Muscle of leg (tissue), 11 donors: ENCODE measurements around the gene RECQL5. TPM values are rescaled to one million over a fixed set of nuclear protein-coding genes. Genes with fewer than 3 reads are reported as not detected.

Experiments used
- DNase-seq: peaks from one replicate; pipeline ENCODE4 v3.0.0; 2013
- H3K27ac ChIP-seq: one replicate; pipeline ENCODE4 v1.5.1; 2013; ENCODE audit warnings: mild to moderate bottlenecking, low read length, control low read depth
- H3K27me3 ChIP-seq: one replicate; pipeline ENCODE4 v1.6.1; 2013; ENCODE audit warnings: low read length; ENCODE audit not compliant: control insufficient read depth, insufficient read depth
- H3K36me3 ChIP-seq: one replicate; pipeline ENCODE4 v1.6.1; 2013; ENCODE audit warnings: low read length; ENCODE audit not compliant: control insufficient read depth, insufficient read depth
- H3K4me1 ChIP-seq: one replicate; pipeline ENCODE4 v1.6.1; 2013; ENCODE audit warnings: low read length; ENCODE audit not compliant: control insufficient read depth, insufficient read depth
- H3K4me3 ChIP-seq: one replicate; pipeline ENCODE4 v1.5.1; 2013; ENCODE audit warnings: low read length, control low read depth
- H3K9me3 ChIP-seq: replicated peaks from 2 replicates; pipeline ENCODE4 v1.6.1; 2013; ENCODE audit warnings: low read depth, low read length; ENCODE audit not compliant: control insufficient read depth
- WGBS: methylation state at CpG from one replicate; pipeline ENCODE4 v1.1.5; 2013; ENCODE audit warnings: missing lambda C conversion rate; ENCODE audit not compliant: insufficient coverage; 5-methylcytosine and 5-hydroxymethylcytosine counted together
- polyA plus RNA-seq, 8 donors: library from polyadenylated mRNA; unstranded; fragments of 120-200 nt; gene quantifications; one replicate each; pipeline versions ENCODE4 v1.2.1 to v1.2.3, GENCODE V29; 2013; ENCODE audit warnings: inconsistent platforms in 1 of 8, low replicate concordance in 1 of 8; ENCODE audit not compliant: insufficient read length in 8 of 8, insufficient read depth in 1 of 8
- total RNA-seq: library from RNA; stranded (reverse); fragments of 120-200 nt; gene quantifications from one replicate; pipeline ENCODE4 v1.2.4, GENCODE V29; 2013

The RECQL5 gene
- total and polyA plus RNA-seq, 9 donors: 12.0 to 20.8 (median 15.9) TPM

DNA sequence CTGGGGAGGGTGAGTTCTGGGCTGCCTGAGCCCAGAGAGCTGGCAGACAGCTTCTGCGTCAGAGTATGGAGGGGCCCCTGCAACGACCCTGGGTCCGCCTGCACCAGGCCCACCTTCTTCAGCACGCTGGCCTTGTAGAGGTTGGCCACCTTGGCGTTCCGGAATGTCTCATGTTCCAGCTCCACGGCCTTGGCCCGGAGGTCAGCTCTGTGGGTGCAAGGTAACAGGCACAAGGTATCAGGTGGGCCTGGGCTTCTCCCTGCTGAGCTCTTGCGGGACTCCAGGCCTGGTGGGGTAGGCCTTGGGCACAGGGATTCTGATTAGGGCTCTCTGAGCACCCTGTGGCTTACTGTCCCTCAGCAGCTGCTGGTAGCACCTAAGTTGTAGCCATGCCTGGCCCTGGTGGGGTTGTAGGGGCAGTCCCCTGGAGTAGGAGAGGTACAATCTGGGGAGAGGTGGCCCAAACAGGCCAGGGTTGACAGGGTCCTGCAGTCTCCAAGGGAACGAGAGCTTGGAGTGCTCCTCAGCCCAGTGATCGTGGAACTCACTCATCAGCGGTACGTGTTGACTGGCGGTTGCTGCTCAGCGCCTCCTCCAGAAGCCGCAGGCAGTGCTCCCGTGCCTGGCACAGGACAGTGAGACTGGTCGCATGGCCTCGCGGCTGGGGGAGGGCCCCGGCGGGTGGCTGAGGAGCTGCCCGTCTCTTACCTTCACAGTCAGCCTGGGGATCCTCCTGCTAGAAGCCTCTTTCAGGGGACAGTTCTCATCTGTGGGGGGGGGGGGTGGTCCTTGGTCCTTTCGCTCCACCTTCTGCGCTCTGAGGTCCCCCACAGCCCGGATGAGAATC is 36.7 kb downstream of the RECQL5 start:
- no peak for DNase-seq
- 87% methylated on average over 21 of the region's 26 CpGs for WGBS
- Histone ChIP-seq H3K4me1 (peaks cover 42% of the 10 kb centered on the region), H3K36me3 (peaks cover 53% of the 10 kb centered on the region), H3K27ac (no peak overlapping the region), H3K4me3 (no peak overlapping the region), H3K9me3 (no peaks in the 10 kb centered on the region), H3K27me3 (peaks cover 2% of the 10 kb centered on the region)

- H3K4me1 ChIP-seq: peaks cover 31% of the 10 kb centered on the region
- DNase-seq: no peak
- H3K4me3 ChIP-seq: no peak overlapping the region
- no peak overlapping the region for H3K27ac ChIP-seq
- H3K9me3 ChIP-seq: no peaks in the 10 kb centered on the region
- 65% methylated on average over 11 of the region's 14 CpGs for WGBS
- peaks cover 64% of the 10 kb centered on the region for H3K36me3 ChIP-seq
- H3K27me3 ChIP-seq: no peaks in the 10 kb centered on the region
These were observed 37.8 kb downstream of the RECQL5 start for GRCh38 chr17:75629157-75629556.

DNA sequence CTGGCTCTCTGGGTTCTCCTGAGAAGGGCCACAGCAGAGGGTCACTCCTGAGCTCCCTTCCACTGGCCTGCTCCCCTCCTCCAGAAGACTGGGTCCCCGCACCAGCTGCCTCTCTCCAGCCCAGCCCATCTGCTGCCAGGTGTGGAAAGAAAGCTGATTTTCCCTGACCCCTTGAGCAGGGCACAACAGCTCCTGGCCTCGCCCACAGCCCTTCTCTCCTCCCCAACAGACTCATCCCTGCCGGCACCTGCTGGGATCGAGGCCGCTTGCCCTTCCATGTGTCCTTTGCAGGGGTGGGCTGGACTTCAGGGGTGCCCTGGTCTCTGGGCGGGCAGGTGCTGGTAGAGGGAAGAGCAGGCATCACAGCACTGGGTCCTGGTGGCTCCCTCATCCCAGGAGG is 38.5 kb downstream of the RECQL5 start:
- H3K27me3 ChIP-seq: no peaks in the 10 kb centered on the region
- no peak overlapping the region for H3K4me3 ChIP-seq
- H3K4me1 ChIP-seq: peaks cover 25% of the 10 kb centered on the region
- 96% methylated on average over 4 of the region's 6 CpGs for WGBS
- peaks cover 71% of the 10 kb centered on the region for H3K36me3 ChIP-seq
- DNase-seq: no peak
- H3K27ac ChIP-seq: no peak overlapping the region
- H3K9me3 ChIP-seq: no peaks in the 10 kb centered on the region

DNA sequence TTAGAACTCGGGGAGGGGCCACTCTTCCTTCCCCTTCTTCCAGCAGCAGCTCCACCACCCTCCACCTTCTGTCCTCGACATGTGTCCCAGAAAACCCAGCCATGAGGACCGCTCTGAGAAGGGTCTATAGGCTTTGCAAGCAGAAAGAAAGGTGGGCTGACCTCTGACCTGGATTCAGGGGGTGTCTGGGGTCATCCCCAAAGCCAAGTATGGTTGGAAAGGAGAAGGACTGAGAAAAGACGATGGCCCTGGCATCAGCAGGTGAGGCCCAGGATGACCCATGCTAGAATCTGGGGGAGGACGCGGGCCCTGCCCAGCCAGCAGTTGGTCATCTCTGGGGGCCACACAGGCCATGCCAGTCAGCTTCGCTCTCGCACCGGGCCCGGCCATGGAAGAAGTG is 39.9 kb downstream of the RECQL5 start:
- Histone ChIP-seq H3K4me3 (no peak overlapping the region), H3K9me3 (no peaks in the 10 kb centered on the region), H3K36me3 (peaks cover 71% of the 10 kb centered on the region), H3K27me3 (no peaks in the 10 kb centered on the region), H3K4me1 (peaks cover 14% of the 10 kb centered on the region), H3K27ac (no peak overlapping the region)
- 90% methylated on average over 3 of the region's 10 CpGs for WGBS
- DNase-seq: no peak

DNA sequence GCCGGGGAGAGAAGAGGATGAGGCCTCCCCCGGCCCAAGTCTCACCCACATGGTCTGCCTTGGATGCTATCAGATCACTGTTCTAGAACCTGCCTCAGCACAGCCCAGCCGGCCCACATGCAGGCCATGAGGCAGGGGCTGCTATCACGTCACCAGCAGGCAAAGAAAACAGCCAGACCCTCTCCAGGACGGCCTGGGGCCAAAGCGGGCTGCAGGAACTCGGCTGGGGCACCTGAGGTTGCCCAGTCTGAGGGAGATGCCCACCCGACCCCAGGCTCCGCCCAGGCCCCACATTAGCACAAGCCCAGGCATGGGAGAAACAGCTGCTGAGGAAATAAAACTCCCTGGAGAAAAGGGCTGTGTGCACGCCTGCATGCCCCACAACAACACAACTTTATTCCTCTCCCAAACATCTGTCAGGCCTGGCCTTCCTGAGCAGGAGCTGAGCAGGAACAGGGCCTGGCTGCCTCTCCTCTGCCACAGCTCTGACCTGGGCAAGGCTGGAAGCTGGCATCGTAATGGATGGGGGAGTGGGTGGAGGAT is 40.4 kb downstream of the RECQL5 start:
- WGBS: 67% methylated on average over 6 of the region's 11 CpGs
- peak overlapping the region; percentile 3 for H3K27ac ChIP-seq
- peaks cover 13% of the 10 kb centered on the region for H3K4me1 ChIP-seq
- H3K9me3 ChIP-seq: no peaks in the 10 kb centered on the region
- DNase-seq: no peak
- H3K36me3 ChIP-seq: peaks cover 76% of the 10 kb centered on the region
- H3K27me3 ChIP-seq: no peaks in the 10 kb centered on the region
- no peak overlapping the region for H3K4me3 ChIP-seq

DNA sequence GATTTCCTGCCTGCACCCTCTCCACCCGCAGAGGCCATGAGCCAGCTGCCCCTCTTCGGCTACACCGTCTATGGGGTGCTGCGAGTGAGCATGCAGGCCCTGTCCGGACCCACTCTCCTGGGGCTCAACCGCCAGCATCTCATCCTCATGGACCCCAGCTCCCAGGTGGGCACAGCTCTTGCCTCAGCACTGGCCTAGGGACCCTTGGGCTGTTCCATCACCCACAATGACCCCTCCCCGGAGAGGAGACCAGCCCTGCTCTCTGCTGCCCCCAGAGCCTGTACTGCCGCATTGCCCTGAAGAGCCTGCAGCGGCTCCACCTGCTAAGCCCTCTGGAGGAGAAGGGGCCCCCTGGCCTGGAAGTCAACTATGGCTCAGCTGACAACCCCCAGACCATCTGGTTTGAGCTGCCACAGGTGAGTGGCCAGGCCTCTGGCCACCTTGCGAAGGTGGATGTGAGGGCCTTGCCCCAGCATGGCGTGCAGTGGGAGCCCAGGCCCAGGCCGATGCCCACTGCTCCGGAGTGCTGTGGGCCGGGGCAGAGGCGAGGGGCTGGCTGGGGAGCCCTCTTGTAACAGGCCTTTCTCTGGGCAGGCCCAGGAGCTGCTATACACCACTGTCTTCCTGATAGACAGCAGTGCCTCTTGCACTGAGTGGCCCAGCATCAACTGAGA is 41.0 kb downstream of the RECQL5 start:
- no peaks in the 10 kb centered on the region for H3K27me3 ChIP-seq
- no peaks in the 10 kb centered on the region for H3K9me3 ChIP-seq
- peak overlapping the region; percentile 3 for H3K27ac ChIP-seq
- peak; percentile 49 for DNase-seq
- WGBS: 80% methylated on average over 14 of the region's 15 CpGs
- peaks cover 78% of the 10 kb centered on the region for H3K36me3 ChIP-seq
- no peak overlapping the region for H3K4me3 ChIP-seq
- H3K4me1 ChIP-seq: peaks cover 13% of the 10 kb centered on the region

DNA sequence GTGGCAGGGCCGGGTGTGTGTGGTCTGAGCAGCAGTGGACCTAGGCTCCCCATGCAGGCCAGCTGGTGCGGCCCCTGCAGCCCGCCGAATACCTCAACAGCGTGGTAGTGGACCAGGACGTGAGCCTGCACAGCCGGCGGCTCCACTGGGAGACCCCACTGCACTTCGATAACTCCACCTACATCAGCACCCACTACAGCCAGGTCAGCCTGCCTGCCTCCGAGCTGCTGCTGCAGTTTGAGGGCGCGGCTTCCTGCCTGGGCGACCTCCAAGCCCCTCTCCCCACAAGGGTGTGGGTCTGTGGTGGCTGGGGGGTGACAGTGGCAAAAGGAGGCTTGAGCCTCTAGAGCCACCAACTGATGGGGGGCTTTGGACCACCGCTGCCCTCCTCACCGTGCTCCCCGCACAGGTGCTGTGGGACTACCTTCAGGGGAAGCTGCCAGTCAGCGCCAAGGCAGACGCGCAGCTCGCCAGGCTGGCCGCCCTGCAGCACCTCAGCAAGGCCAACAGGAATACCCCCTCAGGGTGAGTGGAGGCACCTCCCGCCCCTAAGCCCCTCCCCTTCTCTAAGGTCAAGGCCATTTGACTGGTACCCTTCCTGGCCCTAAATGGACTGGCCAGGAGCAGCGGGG is 42.1 kb downstream of the RECQL5 start:
- peaks cover 13% of the 10 kb centered on the region for H3K4me1 ChIP-seq
- no peaks in the 10 kb centered on the region for H3K9me3 ChIP-seq
- no peaks in the 10 kb centered on the region for H3K27me3 ChIP-seq
- 92% methylated on average over 7 of the region's 23 CpGs for WGBS
- no peak for DNase-seq
- peaks cover 81% of the 10 kb centered on the region for H3K36me3 ChIP-seq
- H3K4me3 ChIP-seq: no peak overlapping the region
- H3K27ac ChIP-seq: no peak overlapping the region

DNA sequence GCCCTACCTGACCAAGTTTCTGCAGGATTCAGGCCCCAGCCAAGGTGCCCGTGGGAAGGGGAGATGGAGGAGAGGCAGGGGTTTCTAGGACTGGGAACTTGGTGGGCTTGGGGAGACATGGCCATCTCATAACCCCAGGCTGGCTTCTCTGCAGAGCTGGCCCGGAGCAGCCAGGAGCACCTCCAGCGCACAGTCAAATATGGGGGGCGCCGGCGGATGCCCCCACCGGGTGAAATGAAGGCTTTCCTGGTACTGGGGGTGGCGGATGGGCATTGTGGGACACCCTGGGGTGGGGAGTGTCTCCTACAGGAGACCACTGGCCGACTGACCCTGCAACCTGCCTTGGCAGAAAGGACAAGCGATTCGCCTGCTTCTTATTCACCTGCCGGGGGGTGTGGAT is 42.9 kb downstream of the RECQL5 start:
- peaks cover 13% of the 10 kb centered on the region for H3K4me1 ChIP-seq
- H3K27ac ChIP-seq: no peak overlapping the region
- no peaks in the 10 kb centered on the region for H3K9me3 ChIP-seq
- H3K27me3 ChIP-seq: no peaks in the 10 kb centered on the region
- DNase-seq: no peak
- peaks cover 82% of the 10 kb centered on the region for H3K36me3 ChIP-seq
- H3K4me3 ChIP-seq: no peak overlapping the region
- 75% methylated on average over 9 of the region's 12 CpGs for WGBS

DNA sequence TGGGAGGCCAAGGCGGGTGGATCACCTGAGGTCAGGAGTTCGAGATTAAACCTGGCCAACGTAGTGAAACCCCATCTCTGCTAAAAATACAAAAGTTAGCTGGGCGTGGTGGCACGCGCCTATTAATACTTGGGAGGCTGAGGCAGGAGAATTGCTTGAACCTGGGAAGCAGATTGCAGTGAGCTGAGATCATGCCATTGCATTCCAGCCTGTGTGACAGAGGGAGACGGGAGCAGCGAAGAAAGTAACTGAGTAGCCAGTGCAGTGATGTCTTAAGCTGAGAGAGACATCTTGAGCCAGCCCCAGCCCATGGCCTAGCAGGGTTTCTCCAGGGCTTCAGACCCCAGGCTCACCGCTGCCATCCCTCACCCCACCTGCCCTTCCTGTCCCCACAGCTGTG is 43.6 kb downstream of the RECQL5 start:
- Histone ChIP-seq H3K27ac (no peak overlapping the region), H3K4me1 (peaks cover 13% of the 10 kb centered on the region), H3K27me3 (no peaks in the 10 kb centered on the region), H3K36me3 (peaks cover 80% of the 10 kb centered on the region), H3K4me3 (no peak overlapping the region), H3K9me3 (no peaks in the 10 kb centered on the region)
- no peak for DNase-seq
- WGBS: 81% methylated on average over 5 of the region's 9 CpGs

DNA sequence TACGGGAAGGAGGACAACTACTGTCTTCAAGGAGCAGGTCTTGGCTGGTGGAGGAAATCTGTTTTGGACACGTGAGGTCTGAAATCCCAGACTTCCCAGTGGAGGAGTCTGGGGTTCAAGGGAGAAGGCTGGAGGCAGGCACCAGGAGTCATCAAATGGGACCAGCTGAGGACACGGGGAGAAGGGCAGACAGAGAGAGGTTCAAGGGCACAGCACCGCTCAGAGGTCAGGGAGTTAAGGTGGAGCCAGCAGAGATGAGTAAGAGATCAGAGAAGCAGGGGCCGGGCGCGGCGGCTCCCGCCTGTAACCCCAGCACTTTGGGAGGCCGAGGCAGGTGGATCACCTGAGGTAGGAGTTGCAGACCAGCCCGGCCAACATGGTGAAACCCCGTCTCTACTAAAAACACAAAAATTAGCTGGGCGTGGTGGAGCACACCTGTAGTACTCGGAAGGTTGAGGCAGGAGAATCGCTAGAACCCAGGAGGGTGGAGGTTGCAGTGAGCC is 44.1 kb downstream of the RECQL5 start:
- Histone ChIP-seq H3K27ac (no peak overlapping the region), H3K36me3 (peaks cover 80% of the 10 kb centered on the region), H3K27me3 (no peaks in the 10 kb centered on the region), H3K4me3 (no peak overlapping the region), H3K4me1 (peaks cover 13% of the 10 kb centered on the region), H3K9me3 (no peaks in the 10 kb centered on the region)
- DNase-seq: no peak
- WGBS: 86% methylated on average over 12 of the region's 15 CpGs
